Measurements from ENCODE around the gene OAS3.
A peak's percentile ranks its signal among the peaks of the same experiment; 100 is the strongest.

Gene OAS3

GRCh38 chr12:112939761-112940381 is 1.6 kb downstream of the OAS3 start:
- Histone ChIP-seq H3K27me3 (ENCODE audit: insufficient read depth, low read length, poor library complexity, severe bottlenecking) (no peaks in the 10 kb centered on the region), H2AFZ (ENCODE audit: low read length) (peak overlapping the region; percentile 71), H3K9me2 (replicated peaks; ENCODE audit: low read depth, low read length) (no peaks in the 10 kb centered on the region), H3K4me2 (ENCODE audit: low read depth, low read length, poor library complexity, severe bottlenecking) (peak overlapping the region; percentile 94), H3K79me2 (ENCODE audit: insufficient read depth, low read length) (peaks cover 23% of the 10 kb centered on the region), H3K4me3 (ENCODE audit: low read length, poor library complexity, severe bottlenecking) (peak overlapping the region; percentile 83), H3K36me3 (ENCODE audit: insufficient read depth, low read length) (peaks cover 5% of the 10 kb centered on the region; the same call in 1 of the 2 replicates), H3K9me3 (ENCODE audit: insufficient read depth, low read depth, low read length) (no peaks in the 10 kb centered on the region), H3F3A (ENCODE audit: low read depth) (peaks cover 6% of the 10 kb centered on the region; the same call in 1 of the 2 replicates), H3K4me1 (ENCODE audit: insufficient read depth, low read length, poor library complexity, severe bottlenecking) (peaks cover 38% of the 10 kb centered on the region), H3K9ac (ENCODE audit: low read depth, low read length, poor library complexity, severe bottlenecking) (peak overlapping the region; percentile 88), H4K20me1 (ENCODE audit: insufficient read depth, low read length, poor library complexity, severe bottlenecking) (no peaks in the 10 kb centered on the region)
- no peak for TF ChIP-seq EZH2phosphoT487 (IDR thresholded peaks at IDR 0.05; ENCODE audit: borderline replicate concordance)
- no peak for TF ChIP-seq CTCF (conservative IDR thresholded peaks at IDR 0.05; ENCODE audit: low read length)

- H4K20me1 ChIP-seq (ENCODE audit: insufficient read depth, low read length, poor library complexity, severe bottlenecking) = no peaks in the 10 kb centered on the region
- peak overlapping the region; percentile 17 for H3K4me2 ChIP-seq (ENCODE audit: low read depth, low read length, poor library complexity, severe bottlenecking)
- no peak overlapping the region for H3K9ac ChIP-seq (ENCODE audit: low read depth, low read length, poor library complexity, severe bottlenecking)
- H3K4me3 ChIP-seq (ENCODE audit: low read length, poor library complexity, severe bottlenecking) = no peak overlapping the region
- H3K9me3 ChIP-seq (ENCODE audit: insufficient read depth, low read depth, low read length) = no peaks in the 10 kb centered on the region
- H3F3A ChIP-seq (ENCODE audit: low read depth) = peaks cover 3% of the 10 kb centered on the region; the same call in 1 of the 2 replicates
- no peaks in the 10 kb centered on the region for H3K27me3 ChIP-seq (ENCODE audit: insufficient read depth, low read length, poor library complexity, severe bottlenecking)
- no peak overlapping the region for H2AFZ ChIP-seq (ENCODE audit: low read length)
- peaks cover 5% of the 10 kb centered on the region; the same call in 1 of the 2 replicates for H3K36me3 ChIP-seq (ENCODE audit: insufficient read depth, low read length)
- H3K9me2 ChIP-seq (replicated peaks; ENCODE audit: low read depth, low read length) = no peaks in the 10 kb centered on the region
- H3K79me2 ChIP-seq (ENCODE audit: insufficient read depth, low read length) = peaks cover 23% of the 10 kb centered on the region
- peaks cover 34% of the 10 kb centered on the region for H3K4me1 ChIP-seq (ENCODE audit: insufficient read depth, low read length, poor library complexity, severe bottlenecking)
- TF ChIP-seq EZH2phosphoT487 (IDR thresholded peaks at IDR 0.05; ENCODE audit: borderline replicate concordance) = no peak
- no peak for TF ChIP-seq CTCF (conservative IDR thresholded peaks at IDR 0.05; ENCODE audit: low read length)
Measured at GRCh38 chr12:112941528-112942335, 3.5 kb downstream of the OAS3 start.

DNA sequence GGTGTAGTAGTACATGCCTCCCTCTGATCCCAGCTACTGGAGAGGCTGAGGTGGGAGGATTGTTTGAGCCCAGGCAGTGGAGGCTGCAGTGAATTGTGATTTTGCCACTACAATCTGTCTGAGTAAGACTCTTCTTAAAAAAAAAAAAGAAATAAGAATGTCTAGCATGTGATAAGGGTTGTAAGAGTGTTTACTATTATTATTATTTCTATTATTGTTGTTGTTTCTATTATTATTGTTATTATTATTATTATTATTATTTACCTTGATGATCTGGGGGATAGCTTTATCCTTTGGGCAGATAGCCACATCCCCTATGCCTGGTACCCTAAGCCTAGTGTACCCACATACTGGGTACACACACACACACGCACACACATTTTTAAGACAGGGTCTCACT is 4.3 kb downstream of the OAS3 start:
- Histone ChIP-seq H3F3A (ENCODE audit: low read depth) (no peaks in the 10 kb centered on the region), H3K9me3 (ENCODE audit: insufficient read depth, low read depth, low read length) (no peaks in the 10 kb centered on the region), H3K4me2 (ENCODE audit: low read depth, low read length, poor library complexity, severe bottlenecking) (no peak overlapping the region), H3K9me2 (replicated peaks; ENCODE audit: low read depth, low read length) (no peaks in the 10 kb centered on the region), H3K4me3 (ENCODE audit: low read length, poor library complexity, severe bottlenecking) (no peak overlapping the region), H3K4me1 (ENCODE audit: insufficient read depth, low read length, poor library complexity, severe bottlenecking) (peaks cover 25% of the 10 kb centered on the region), H4K20me1 (ENCODE audit: insufficient read depth, low read length, poor library complexity, severe bottlenecking) (no peaks in the 10 kb centered on the region), H3K36me3 (ENCODE audit: insufficient read depth, low read length) (peaks cover 5% of the 10 kb centered on the region; the same call in 1 of the 2 replicates), H3K27me3 (ENCODE audit: insufficient read depth, low read length, poor library complexity, severe bottlenecking) (no peaks in the 10 kb centered on the region), H3K79me2 (ENCODE audit: insufficient read depth, low read length) (peaks cover 23% of the 10 kb centered on the region), H3K9ac (ENCODE audit: low read depth, low read length, poor library complexity, severe bottlenecking) (no peak overlapping the region), H2AFZ (ENCODE audit: low read length) (no peak overlapping the region)
- TF ChIP-seq CTCF (conservative IDR thresholded peaks at IDR 0.05; ENCODE audit: low read length) (no peak), EZH2phosphoT487 (IDR thresholded peaks at IDR 0.05; ENCODE audit: borderline replicate concordance) (no peak)
